GM18868 (cell line): ENCODE results near the gene ABCC1.

ENCODE experiments used
- ATAC-seq: cut with Tn5 transposase; IDR thresholded peaks from one replicate; pipeline ENCODE4 v1.9.1; 2021; ENCODE audit warnings: mild to moderate bottlenecking, moderate library complexity; ENCODE audit not compliant: unreplicated experiment

ABCC1 gene

DNA sequence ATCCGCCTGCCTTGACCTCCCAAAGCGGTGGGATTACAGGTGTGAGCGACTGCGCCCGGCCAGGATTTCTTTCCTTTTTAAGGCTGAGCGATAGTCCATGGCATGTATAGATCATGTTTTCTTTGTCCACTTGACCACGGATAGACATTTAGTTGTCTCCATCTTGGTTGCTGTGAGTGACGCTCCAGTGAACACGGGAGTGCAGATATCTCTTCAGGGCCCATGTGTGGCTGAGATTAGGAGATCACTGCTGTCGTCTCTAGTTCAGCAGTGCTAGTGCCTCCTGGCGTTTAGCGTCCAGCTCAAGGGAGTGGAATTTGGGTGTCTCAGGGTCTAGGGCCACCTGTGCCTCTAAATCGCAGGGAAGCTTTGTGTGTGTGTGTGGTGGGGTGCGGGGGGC lies 41.5 kb downstream of the ABCC1 start:
- ATAC-seq: no peak

DNA sequence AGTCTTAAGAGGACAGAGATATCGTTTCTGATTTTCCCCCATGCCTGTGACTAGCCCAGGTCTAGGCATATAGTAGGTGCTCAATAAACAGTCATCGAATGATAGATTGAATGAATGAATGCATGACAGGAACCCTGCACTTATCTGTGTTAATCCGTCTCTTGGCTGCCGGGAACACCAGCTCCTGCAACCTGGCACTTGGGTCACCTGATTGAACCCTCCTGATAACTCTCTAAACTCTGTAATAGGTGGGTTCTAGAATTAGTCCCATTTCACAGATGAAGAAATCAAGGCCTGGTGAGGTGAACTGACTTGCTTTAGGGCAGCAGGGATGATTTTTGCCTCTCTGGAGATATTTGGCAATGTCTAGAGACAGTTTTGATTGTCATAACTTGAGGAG lies 43.7 kb downstream of the ABCC1 start:
- no peak for ATAC-seq

DNA sequence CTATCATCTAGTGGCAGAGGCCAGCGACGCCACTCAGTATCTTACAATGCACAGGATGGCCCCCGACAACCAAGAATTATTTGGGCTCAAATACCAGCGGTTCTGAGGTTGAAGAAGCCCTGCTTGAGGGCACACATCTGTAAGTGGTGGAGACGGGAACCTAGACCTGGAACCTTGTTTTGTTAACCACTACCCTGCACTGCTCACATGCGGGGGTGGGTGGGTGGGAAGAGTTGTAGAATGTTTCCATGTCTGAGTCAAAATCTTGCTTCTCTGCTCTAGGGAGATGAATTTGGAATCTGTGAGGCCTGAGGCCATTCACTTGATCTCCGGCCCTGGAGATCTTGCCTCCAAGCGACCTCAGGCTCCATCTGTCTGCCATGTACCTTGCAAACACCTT lies 44.1 kb downstream of the ABCC1 start:
- ATAC-seq: no peak

DNA sequence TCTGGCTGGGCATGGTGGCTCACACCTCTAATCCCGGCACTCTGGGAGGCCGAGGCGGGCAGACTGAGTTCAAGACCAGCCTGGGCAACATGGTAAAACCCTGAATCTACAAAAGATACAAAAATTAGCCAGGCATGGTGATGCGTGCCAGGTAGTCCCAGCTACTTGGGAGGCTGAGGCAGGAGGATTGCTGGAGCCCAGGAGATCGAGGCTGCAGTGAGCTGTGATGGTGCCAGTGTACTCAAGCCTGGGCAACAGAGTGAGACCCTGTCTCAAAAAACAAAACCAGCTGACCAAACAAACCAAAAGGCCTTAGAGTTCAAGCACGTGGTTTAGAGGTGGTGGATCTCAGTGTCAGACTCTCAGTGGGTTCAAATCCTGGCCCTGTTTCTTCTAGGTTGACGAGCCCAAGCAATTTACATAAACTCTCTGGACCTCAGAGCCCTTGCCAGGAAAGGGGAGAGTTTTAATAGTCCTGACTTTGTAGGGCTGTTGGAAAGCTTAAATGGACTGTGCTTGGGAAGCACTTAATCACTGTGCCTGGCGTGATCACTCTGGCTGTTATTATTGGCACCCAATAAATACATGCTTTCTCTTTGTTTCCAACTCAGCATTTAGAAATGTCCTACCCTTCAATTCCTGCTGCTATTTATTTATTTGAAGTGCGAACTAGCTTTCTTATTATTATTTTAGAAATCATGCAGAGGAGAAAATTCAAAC lies 44.7 kb downstream of the ABCC1 start:
- no peak for ATAC-seq

DNA sequence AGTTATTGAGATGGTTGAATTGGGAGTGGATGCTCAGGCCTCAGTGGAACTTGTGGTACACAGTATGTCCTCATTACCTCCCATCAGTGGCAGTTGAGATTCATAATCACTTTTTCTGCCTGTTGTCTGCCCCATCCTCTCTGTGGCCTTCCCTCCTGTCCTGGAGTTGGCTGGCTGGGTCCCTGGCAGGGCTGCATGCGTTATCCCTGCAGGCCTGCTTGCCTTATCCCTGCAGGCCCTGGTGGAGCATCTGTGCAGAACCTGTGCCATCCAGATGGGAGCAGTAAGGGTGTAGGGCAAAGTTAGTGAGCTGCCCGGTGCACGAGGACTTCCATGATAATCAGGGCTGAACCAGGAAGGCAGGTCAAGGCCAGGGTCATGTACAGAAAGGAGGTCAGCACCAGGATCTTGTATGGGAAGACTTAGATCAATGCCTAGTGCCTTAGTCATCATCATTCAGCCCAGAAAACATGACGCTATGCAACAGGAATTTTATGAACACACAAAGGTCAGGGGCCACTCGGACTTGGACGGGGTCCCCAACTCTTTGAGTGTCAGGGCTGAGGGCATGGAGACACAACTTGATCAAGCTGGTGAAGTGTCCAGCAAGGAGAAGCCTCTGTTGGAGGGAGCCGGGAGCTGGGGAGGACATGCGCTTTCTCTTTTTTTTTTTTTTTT lies 47.2 kb downstream of the ABCC1 start:
- no peak for ATAC-seq

DNA sequence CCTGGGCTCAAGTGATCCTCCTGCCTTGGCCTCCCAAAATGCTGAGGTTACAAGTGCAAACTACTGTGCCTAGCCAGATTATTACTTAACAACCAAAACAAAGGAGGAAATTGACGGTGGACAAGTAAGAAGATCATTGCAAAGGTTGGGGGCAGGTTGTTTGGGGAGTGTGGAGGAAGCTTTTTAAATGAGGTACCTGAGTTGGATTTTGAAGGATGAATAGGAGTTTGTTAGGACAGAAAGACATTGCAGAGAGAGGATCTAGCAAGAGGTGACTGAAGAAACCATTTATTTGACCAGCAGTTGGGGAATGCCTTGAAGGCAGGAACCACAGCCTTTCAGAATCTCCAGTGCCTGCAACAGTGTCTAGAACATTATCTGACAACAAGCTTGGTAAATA lies 51.3 kb downstream of the ABCC1 start:
- ATAC-seq: no peak

DNA sequence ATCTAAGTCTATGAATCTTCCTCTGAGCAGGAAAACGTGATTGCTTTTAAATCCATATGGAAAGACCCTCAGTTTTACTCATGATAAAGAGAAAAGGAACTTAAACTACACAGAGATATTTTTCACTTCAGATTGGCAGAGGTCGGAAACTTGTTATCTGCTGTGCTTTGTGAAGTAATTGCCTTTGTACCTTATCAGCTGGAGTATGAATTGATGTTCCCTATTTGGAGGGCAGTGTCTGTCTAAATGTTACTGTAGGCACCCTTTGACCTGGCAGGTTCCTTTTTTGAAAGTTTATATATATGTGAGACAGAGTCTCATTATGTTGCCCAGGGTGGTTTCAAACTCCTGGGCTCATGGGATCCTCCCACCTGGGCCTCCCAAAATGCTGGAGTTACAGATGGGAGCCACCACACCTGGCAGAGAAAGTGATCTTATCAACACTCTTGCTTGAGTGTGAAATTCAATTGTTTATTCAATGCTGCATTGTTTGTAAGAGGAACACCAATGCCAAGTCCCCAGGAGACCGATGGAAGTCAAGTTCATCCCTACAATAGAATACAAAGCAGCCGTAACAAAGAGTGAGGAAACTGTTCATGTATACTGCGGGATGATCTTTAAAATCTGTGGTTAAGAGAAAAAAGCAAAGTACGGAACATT lies 52.3 kb downstream of the ABCC1 start:
- ATAC-seq: no peak

DNA sequence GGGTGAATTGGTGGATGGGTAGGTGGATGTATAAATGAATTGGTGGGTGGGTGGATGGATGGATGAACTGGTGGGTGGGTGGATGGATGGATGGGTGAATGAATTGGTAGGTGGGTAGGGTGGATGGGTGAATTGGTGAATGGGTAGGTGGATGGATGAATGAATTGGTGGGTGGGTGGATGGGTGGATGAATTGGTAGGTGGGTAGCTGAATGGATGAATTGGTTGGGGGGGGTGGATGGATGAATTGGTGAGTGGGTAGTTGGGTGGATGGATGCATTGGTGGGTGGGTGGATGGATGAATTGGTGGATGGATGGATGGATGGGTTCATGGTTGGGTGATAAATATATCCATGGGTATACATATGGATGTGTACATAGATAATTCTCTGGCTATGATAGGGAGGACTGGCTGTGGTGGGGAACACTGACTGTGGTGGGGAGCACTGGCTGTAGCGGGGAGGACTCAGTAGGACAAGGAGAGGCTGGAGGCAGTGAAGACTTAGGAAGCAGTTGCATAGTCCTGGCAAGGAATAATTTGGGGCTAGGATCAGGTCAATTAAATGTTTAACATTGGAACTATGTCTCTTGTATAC lies 54.4 kb downstream of the ABCC1 start:
- no peak for ATAC-seq

DNA sequence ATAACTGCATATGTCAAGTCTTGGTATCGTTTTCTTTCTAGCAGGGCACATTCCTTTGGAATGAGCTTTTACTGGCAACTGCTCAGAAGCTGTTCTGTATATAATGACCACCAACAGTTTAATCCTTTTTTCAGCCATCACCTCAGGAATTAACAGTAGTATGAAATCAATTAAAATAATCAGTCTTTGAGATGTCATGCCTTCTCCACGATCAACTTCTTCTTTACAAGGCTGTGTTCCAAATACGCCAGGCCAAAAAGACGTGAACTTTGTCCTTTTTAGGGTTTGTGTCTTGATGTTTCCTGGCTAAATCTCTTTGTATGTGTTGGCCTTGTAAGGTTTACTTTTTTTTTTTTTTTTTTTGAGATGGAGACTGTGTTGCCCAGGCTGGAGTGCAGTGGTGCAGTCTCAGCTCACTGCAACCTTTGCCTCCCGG lies 54.9 kb downstream of the ABCC1 start:
- ATAC-seq: no peak

DNA sequence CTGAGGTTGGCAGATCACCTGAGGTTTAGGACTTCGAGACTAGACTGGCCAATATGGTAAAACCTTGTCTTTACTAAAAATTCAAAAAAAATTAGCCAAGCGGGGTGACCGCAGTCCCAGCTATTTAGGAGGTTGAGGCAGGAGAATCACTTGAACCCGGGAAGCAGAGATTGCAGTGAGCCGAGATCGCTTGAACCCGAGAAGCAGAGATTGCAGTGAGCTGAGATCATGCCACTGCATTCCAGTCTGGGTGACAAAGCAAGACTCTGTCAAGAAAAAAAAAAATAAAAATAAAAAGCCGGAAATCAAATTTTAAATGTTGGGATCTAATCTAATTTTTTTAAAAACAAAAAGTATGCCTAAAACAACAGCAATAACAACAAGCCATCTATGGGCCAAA lies 56.3 kb downstream of the ABCC1 start:
- no peak for ATAC-seq

DNA sequence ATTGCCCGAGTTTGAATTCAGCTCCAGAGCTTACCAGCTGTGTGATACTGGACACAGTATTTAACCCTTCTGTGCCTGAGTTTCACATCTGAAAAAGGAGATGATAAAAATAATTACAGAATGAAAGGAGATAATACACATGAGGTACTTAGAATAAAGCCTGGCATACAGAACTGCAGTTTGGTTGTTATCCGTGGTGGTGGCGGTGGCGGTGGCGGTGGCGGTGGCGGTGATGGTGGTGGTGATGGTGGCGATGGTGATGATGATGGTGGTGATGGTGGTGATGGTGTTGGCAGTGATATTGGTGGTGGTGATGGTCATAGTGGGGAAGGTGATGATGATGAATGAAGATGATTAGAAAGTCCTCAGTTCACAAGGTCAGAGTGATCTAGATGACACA lies 57.2 kb downstream of the ABCC1 start:
- ATAC-seq: no peak

DNA sequence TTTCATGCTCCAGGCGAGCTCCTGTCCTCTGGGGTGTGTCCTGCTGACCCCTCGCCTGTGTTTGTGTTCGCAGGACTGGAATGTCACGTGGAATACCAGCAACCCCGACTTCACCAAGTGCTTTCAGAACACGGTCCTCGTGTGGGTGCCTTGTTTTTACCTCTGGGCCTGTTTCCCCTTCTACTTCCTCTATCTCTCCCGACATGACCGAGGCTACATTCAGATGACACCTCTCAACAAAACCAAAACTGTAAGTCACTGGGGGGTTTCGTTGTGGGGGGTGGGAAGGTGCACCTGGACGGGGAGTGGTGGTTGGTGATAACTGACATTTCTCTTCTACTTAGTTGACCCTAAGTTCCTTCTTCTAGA lies 58.3 kb downstream of the ABCC1 start:
- peak; percentile 79 for ATAC-seq

DNA sequence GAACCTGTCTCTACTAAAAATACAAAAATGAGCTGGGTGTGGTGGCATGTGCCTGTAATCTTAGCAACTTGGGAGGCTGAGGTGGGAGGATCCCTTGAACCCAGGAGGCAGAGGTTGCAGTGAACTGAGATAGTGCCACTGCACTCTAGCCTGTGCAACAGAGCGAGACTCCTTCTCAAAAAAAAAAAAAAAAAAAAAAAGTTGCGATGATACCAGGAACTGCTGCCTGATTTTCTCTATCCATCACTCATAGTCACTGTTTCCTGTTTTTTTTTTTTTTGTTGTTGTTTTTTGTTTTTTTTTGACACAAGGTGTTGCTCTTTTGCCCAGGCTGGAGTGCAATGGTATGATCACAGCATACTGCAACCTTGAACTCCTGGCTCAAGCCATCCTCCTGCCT lies 59.2 kb downstream of the ABCC1 start:
- no peak for ATAC-seq

DNA sequence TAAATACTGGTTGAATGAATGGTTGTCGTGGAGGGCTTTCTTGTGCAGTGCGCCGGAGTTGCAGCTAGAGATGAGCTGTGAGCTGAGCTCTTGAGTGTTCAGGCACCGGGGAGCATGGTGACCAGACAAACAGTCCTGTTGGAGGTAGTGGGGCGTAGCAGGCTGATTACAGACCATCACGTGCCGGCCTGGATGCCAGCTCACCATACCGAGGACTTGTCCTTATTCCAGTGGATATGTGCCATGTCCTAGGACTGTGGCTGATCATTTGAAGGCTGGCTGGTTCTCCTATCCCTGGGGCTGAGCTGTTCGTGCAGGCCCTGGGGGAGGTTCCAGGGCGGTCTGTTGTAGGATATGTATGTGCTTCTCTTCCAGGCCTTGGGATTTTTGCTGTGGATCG lies 60.0 kb downstream of the ABCC1 start:
- no peak for ATAC-seq

DNA sequence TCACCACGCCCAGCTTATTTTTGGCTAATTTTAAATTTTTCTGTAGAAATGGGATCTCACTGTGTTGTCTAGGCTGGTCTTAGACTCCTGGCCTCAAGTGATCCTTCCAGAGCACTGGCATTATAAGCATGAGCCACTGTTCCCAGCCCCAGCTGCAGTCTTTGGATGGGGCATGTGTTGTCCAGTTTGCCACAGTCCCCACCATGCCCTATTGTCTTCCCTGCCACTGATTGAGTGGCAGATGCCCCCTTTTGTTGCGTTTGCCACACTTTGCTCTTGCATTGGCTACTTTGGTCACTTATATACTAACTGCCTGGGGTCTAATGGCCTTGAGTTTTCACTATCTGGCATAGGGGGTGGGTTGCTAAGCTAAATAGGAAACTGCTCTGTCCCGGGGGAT lies 60.8 kb downstream of the ABCC1 start:
- ATAC-seq: no peak

DNA sequence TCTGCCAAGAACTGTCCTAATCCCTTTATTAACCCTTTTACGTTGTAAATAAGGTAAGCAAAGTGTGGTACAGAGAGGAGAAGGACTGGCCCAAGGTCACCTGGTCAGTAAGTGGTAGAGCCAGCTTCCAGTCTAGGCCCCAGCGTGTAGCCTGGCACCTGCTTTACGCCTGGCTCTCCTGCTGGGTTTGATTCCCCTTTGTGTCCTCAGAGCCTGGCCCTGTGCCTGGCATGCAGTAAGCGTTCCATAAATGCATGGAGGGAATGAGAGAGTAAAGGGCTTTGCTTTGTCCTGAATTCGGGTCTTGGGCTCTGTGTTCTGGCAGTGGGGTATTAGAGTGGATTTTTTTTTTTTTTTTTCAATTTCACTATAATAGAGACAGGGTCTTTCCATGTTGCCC lies 62.7 kb downstream of the ABCC1 start:
- ATAC-seq: no peak

DNA sequence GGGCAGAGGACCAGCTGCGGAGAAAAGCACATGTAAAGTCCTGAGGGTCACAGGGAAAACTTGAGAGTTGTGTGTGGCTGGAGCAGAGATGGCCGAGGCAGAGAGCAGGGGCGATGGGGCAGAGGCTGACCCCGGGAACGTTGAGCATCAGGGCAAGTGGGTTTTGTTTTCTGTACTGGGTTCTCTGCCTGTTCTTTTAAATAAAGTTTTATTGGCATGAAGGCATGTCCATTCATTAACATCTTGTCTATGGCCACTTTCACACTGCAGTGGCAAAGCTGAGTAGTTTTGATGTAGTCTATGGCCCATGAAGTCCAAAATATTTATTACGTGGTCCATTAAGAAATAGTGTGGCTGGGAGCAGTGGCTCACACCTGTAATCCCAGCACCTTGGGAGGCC lies 64.4 kb downstream of the ABCC1 start:
- no peak for ATAC-seq

DNA sequence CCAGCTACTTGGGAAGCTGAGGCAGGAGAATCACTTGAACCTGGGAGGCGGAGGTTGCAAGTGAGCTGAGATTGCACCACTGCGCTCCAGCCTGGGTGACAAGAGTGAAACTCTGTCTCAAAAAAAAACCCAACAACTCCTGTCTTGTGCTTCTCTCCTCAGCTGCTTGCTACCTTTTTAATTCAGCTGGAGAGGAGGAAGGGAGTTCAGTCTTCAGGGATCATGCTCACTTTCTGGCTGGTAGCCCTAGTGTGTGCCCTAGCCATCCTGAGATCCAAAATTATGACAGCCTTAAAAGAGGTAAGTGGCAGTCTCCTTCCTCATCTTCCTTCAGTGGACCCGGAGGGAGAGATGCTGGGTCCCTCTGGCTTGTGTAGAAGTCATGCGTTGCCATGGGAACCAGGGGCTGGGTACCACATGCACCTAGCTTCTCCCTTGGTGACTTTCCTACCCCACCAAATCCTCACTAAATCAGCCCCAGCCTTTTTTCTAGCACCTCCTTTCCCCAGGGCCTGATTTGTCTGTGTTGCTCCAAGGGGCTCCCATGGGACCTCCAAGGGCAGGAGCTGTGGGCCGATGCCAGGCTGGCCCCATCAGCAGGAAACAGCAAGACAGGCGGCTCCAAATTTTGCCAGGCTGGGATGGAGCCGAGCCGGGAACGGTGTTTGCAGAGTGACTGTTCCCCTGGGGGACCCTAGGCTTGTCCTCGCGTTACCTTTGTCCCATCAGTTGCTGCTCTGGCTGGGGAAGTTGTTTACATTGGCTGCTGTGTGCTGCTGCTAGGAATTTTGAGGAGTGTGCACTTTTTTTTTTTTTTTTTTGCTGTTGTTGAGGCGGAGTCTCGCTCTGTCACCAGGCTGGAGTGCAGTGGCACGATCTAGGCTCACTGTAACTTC lies 65.2 kb downstream of the ABCC1 start:
- ATAC-seq: no peak

DNA sequence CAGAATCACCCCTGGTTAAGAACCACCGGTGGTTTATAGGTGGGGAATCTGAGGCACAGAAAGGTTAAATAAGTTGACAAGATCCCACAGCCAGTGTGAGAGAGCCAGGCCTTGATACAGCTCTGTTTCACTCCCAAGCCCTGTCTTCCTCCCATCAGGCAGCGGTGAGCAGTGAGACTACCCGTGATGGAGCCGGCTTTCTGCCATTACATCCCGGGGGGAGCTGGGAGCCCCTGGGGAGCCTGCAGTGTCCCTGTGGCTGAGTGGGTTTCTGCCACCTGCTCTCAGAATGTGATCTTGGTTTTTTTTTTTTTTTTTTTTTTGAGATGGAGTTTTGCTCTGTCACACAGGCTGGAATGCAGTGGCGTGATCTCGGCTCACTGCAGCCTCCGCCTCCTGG lies 66.4 kb downstream of the ABCC1 start:
- ATAC-seq: no peak

DNA sequence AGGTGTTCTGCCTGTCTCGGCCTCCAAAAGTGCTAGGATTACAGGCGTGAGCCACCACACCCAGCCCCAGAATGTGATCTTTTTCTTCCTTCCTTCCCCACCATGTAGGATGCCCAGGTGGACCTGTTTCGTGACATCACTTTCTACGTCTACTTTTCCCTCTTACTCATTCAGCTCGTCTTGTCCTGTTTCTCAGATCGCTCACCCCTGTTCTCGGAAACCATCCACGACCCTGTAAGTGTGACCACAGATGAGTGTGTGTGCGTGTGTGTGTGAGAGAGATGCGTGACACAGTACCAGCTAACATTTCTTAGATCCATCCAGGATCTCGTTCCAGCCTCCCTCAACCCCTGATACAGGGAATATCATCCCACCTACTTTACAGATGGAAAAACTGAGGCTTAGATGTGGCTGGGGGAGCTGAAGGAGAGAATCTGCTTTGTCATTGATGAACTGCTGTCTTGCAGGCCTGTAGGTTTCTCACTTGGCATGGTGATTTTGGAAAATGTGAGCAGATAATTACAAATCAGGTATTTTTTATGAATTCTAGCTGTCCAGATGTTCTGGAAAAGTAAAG lies 67.1 kb downstream of the ABCC1 start:
- no peak for ATAC-seq

DNA sequence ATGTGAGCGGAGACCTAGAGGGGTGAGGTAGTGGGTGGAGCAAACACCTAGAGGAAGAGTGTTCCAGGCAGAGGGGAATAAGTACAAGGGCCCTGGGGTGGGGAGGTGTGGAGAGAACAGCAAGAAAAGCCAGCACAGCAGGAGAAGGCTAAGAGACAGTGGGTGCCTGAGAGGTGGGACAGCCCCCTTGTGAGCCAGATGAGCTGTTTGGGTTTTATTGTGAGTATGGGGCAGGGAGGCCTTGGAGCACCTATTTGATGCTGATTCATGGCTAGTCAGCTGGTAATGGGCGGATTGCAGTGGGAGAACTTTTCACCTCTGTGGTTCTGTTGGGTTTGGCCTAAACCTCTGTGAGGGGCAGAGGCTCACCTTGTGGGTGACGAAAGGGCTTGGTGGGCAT lies 68.4 kb downstream of the ABCC1 start:
- no peak for ATAC-seq
